LNCAP (cell line): ENCODE measurements around the gene DDHD1.

ENCODE experiments used
- CTCF ChIP-seq: fragments of 450-650 bp; IDR thresholded peaks from 2 replicates; pipeline ENCODE4 v1.5.1; 2017; ENCODE audit warnings: mild to moderate bottlenecking

DDHD1 gene

GRCh38 chr14:53060046-53060445 lies 93.1 kb downstream of the DDHD1 start:
- no peak for TF ChIP-seq CTCF

- TF ChIP-seq CTCF, result peak; percentile 79
Measured at GRCh38 chr14:53055003-53055402, 98.1 kb downstream of the DDHD1 start.

GRCh38 chr14:53054457-53054856 lies 98.7 kb downstream of the DDHD1 start:
- TF ChIP-seq CTCF, result no peak

GRCh38 chr14:53048631-53049030 lies 104.5 kb downstream of the DDHD1 start:
- no peak for TF ChIP-seq CTCF

- no peak for TF ChIP-seq CTCF
Measured at GRCh38 chr14:53047307-53048069, 105.6 kb downstream of the DDHD1 start.

- TF ChIP-seq CTCF, result no peak
Measured at GRCh38 chr14:53044486-53044885, 108.6 kb downstream of the DDHD1 start.

GRCh38 chr14:53043027-53043581 lies 110.0 kb downstream of the DDHD1 start:
- no peak for TF ChIP-seq CTCF
